ENCODE results near the gene DAPK2. TPM values are rescaled to one million over a fixed set of nuclear protein-coding genes. Genes with fewer than 3 reads are reported as not detected.

Gene DAPK2
- total RNA-seq, 1 donor from 2014 or later: 2.0 TPM

GRCh38 chr15:63880744-63881143, 165.5 kb downstream of the DAPK2 start:
- Mint-ChIP-seq H3K4me1 (ENCODE audit: low read depth) (no peaks in the 10 kb centered on the region), H3K36me3 (ENCODE audit: insufficient read depth) (no peaks in the 10 kb centered on the region), H3K9me3 (ENCODE audit: low read depth) (no peaks in the 10 kb centered on the region), H3K27ac (no peak overlapping the region), H3K4me3 (ENCODE audit: low read depth) (no peak overlapping the region), H3K27me3 (peaks cover 8% of the 10 kb centered on the region)
- DNase-seq (ENCODE audit: low spot score, unreplicated experiment): no peak
- TF ChIP-seq CTCF (IDR thresholded peaks at IDR 0.05; ENCODE audit: unreplicated experiment): no peak

DNA sequence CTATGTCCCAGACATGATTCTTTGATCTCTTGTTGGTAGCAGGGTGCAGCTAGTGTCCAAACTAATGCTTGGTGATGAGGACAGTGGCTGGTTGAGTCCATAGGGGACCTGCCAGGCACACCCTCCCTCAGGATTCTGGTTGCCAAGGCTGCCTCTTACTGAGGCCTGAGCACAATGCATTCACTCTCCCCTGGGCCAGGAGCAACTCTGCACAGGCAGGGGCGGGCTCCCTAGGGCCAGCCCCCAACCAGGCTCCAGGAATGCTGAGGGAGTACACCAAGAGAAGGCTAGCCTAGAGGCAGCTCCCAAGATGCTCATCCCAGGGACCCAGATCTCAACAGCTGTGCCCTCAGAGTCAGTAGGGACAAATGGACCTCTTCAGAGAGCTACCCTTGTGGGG, 166.3 kb downstream of the DAPK2 start:
- no peak overlapping the region for H3K27ac Mint-ChIP-seq
- no peaks in the 10 kb centered on the region for H3K36me3 Mint-ChIP-seq (ENCODE audit: insufficient read depth)
- no peak overlapping the region for H3K4me3 Mint-ChIP-seq (ENCODE audit: low read depth)
- H3K9me3 Mint-ChIP-seq (ENCODE audit: low read depth): no peaks in the 10 kb centered on the region
- H3K4me1 Mint-ChIP-seq (ENCODE audit: low read depth): no peaks in the 10 kb centered on the region
- no peak for TF ChIP-seq CTCF (IDR thresholded peaks at IDR 0.05; ENCODE audit: unreplicated experiment)
- peaks cover 8% of the 10 kb centered on the region for H3K27me3 Mint-ChIP-seq
- DNase-seq (ENCODE audit: low spot score, unreplicated experiment): no peak

GRCh38 chr15:63879211-63879610, 167.1 kb downstream of the DAPK2 start:
- Mint-ChIP-seq H3K27me3 (peaks cover 8% of the 10 kb centered on the region), H3K9me3 (ENCODE audit: low read depth) (no peaks in the 10 kb centered on the region), H3K36me3 (ENCODE audit: insufficient read depth) (no peaks in the 10 kb centered on the region), H3K27ac (no peak overlapping the region), H3K4me1 (ENCODE audit: low read depth) (no peaks in the 10 kb centered on the region), H3K4me3 (ENCODE audit: low read depth) (no peak overlapping the region)
- DNase-seq (ENCODE audit: low spot score, unreplicated experiment): no peak
- TF ChIP-seq CTCF (IDR thresholded peaks at IDR 0.05; ENCODE audit: unreplicated experiment): no peak

DNA sequence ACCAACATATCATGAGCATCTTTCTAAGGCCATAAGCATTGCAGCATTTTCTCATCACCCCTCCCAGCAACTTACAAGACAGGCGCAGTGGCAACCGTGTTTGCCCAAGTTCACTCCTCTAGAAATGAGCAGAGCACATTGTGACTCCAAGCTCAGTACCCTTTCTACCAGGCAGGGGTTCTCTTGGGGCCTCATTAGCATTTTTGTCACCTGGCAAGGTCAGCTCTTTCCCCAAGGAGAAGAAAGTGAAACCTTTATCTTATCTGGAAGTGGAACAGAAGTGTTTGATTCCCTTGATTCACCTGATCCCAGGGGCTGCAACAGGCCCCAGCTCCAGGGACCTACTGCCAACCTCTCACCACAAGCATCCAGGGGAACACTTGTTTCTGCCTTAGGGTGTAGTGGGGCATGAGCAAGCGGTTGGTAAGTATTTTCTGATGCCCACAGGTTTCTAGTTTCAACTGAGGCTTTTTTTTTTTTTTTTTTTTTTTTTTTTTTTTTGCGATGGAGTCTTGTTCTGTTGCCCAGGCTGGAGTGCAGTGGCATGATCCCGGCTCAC, 168.5 kb downstream of the DAPK2 start:
- Mint-ChIP-seq H3K27me3 (peaks cover 13% of the 10 kb centered on the region), H3K4me1 (ENCODE audit: low read depth) (no peaks in the 10 kb centered on the region), H3K36me3 (ENCODE audit: insufficient read depth) (no peaks in the 10 kb centered on the region), H3K4me3 (ENCODE audit: low read depth) (no peak overlapping the region), H3K9me3 (ENCODE audit: low read depth) (no peaks in the 10 kb centered on the region), H3K27ac (no peak overlapping the region)
- no peak for TF ChIP-seq CTCF (IDR thresholded peaks at IDR 0.05; ENCODE audit: unreplicated experiment)
- DNase-seq (ENCODE audit: low spot score, unreplicated experiment): no peak

DNA sequence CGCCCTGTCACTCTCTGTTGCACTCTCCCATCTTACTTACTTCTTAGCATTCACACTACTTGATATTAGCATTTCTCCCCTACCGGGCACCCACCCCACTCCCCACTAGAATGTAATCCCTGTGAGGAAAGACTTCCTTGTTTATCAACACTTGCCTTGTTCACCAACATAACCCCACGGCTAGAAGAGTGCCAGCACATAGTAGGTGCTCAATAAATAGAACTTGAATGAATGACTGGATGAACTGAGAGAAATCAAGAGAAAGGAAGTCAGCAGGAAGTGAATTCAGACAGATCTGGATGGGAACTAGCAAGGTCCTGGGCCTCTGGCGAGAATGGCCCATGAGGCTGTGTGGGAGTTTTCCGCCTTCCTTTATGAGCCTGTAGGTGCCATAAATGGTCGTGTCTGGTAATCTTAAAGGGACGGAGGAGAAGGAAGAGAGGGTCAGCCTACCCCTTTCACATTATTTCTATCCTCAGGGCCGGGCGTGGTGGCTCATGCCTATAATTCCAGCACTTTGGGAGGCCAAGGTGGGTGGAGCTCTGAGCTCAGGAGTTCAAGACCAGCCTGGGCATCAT, 170.1 kb downstream of the DAPK2 start:
- Mint-ChIP-seq H3K27me3 (peaks cover 8% of the 10 kb centered on the region), H3K4me3 (ENCODE audit: low read depth) (no peak overlapping the region), H3K9me3 (ENCODE audit: low read depth) (no peaks in the 10 kb centered on the region), H3K27ac (no peak overlapping the region), H3K36me3 (ENCODE audit: insufficient read depth) (no peaks in the 10 kb centered on the region), H3K4me1 (ENCODE audit: low read depth) (no peaks in the 10 kb centered on the region)
- TF ChIP-seq CTCF (IDR thresholded peaks at IDR 0.05; ENCODE audit: unreplicated experiment): no peak
- no peak for DNase-seq (ENCODE audit: low spot score, unreplicated experiment)

Data from progenitor cell of endocrine pancreas (in vitro differentiated cells).